ENCODE results near the gene SLC7A11.

Gene SLC7A11

DNA sequence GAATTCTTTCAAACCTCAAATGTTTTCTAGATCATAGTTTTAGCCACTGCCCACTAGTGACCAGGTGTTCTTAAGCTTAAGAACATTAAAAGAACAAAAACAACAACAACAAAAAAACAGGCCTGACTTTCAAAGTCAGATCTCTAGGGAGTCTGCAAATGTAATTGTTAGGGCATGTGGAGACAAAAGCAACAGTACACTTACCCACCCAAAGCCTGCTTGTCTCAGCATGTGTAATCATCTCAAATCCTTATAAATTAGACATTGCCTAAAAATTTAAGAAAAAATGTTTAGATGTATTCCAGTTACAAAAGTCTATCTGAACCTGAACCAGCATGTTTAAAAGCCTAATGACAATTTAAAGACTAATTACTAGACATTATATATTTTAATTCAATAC lies 79.9 kb downstream of the SLC7A11 start:
- DNase-seq (ENCODE audit: low read depth in 2 of 2), result no peak

DNA sequence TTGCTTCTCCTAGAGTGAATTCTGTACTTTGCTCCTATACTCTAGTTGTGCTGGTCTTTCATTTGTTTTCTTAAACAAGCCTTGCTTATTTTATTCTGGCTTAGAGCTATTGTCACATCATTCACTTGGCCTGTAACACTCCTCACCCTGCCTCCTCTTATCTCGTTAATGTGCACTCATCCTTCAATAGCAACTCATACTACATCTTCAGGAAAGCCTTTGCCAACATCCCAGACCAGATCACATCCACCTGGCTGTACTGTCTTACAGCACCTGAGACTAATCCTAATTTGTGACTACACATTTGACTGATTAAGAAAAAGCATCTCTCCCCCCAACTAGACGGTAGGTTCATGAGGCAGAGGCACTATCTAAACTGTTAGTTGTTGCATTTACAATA lies 80.8 kb downstream of the SLC7A11 start:
- no peak for DNase-seq (ENCODE audit: low read depth in 2 of 2)

DNA sequence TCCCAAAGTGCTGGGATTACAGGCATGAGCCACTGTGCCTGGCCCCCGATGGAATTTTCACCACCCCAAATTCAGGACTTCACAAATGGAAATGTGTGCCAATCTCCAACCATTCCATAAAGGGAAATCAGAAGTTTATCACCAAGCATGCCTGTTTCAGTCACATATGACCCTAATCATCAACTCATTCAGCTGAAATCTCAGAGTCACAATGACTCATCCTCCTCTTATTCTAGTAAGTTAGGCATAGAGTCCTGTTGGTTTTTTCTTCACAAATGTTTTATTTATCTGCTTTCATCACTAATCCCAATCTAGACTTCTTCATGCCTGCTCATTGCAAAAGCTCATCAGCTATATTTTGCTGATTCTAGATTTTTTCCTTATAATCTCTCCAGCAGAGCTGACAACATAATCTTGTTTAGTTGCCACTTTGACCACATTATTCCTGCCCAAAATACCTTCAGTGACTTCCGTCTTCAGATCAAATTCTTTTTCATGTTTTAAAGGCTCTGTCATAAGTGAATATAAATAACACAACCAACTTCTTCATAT lies 83.3 kb downstream of the SLC7A11 start:
- DNase-seq (ENCODE audit: low read depth in 2 of 2), result peak; percentile 78 to 80

DNA sequence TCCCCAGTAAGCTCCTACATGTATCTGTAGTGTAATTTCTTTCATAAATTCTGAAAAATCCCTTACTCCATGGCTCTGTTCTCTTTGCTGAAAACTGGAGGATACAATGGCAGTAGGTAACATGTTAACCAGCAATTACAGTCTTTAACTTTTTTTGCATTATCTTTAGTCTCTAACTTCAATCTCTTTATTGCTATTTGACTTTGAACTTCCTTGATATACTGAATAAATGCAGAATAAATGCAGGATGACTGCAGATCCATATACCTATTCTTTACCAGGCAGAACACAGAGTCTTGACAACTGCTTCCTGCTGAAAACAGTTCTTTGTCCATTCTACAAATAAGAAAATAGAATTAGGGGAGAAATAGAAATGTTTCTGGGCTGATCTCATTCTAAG lies 101.3 kb downstream of the SLC7A11 start:
- no peak for DNase-seq (ENCODE audit: low read depth in 2 of 2)

DNA sequence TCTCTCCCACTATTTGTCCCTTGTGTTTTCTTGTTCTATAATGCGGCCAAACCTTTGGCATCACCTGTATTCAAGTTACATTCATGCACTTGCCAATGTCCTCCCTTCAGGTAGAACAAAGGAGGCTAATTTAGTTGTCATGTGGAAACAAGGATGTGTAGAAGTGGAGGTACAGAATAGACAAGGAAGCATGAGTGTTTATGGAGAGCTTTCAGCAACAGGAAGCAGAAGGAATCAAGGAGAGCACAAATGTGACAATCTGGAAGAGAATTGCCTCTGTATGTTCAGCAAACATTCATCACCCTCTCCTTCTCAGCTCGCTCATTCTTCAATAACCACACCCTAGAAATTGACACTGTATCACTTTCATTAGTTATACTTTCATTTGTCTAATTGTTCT lies 103.4 kb downstream of the SLC7A11 start:
- DNase-seq (ENCODE audit: low read depth in 2 of 2), result no peak

DNA sequence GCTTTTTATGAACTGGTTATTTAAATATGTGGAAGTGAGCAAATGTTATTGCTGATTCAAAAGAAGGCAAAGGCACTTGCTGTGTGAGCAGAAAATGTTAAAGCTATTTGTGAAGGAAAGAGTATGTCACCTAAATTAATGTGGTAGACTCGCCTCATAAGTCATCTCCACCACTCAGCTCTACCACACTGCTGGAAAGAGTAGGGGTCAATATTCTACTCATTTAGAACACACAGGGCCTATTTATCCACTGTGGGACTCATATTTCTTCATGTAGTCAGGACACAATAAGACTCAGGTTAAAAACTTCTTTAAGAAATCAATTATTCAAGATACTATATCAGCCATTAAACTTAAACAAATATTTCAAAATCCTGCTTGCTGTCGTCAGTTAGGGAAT lies 106.5 kb downstream of the SLC7A11 start:
- DNase-seq (ENCODE audit: low read depth in 2 of 2), result no peak

DNA sequence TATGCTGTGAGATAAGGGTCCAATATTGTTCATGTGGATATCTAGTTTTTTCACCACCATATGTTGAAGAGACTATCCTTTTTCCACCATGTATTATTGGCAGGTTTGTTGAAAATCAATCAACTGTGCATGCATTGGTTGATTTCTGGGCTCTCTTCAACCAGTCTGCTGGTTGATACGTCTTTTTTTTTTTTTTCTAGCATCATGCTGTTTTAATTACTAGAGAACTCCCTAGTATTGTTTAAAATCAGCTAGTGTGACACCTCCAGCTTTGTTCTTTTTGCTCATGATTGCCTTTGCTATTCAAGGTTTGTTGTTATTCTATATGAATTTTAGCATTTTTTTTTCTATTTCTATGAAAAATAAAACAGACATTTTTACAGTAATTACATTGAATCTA lies 123.9 kb downstream of the SLC7A11 start:
- no peak for DNase-seq (ENCODE audit: low read depth in 2 of 2)

DNA sequence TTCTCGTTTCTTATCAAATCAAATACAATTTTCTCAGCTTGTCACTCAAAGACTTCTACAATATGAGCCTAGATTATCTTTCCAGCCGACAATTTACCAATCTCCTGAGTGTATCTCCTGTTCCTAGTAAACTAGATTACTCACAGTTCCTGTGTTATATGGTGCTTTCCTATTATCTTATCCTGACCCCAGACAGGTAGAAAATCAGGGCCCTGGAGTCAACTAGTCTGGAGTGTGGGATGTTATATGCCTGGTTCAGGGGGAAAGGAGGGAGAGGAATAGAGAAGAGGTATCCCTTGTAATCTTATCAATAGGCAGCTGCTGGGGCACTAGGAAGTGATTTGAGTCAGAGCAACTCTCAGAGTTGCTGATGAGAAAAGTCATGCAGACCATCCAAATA lies 127.1 kb downstream of the SLC7A11 start:
- DNase-seq (ENCODE audit: low read depth in 2 of 2), result no peak

DNA sequence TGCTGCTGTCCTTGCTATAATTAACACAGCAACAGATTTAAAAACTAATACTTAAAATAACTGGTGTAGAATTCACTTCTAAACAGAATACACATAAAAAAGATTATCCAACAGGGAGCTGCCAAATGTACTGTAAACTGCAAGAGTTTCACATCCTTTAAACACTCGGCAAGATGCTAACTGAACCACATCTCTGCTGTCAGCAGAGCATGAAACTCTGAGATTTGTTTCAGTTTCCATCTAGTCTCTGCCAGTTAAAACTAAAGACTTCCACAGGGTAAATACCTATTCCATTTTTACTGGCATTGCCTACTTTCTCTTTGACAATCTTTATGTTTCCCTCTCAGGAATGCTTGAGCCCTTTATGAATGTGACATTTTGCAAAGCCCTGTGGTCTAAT lies 127.7 kb downstream of the SLC7A11 start:
- no peak for DNase-seq (ENCODE audit: low read depth in 2 of 2)
